Liver (tissue), 9 donors: ENCODE data around the gene MYCBPAP. TPM values are rescaled to one million over a fixed set of nuclear protein-coding genes. Genes with fewer than 3 reads are reported as not detected.

ENCODE experiments used
- DNase-seq: peaks from one replicate; pipeline ENCODE4 v3.0.0-alpha.2; 2017; ENCODE audit warnings: low spot score
- H3K27ac ChIP-seq, 2 donors: one replicate each; pipeline ENCODE4 v1.7.0; 2013; ENCODE audit warnings: inconsistent platforms in 2 of 2, low read length in 2 of 2, control low read depth in 1 of 2, low read depth in 1 of 2, mild to moderate bottlenecking in 1 of 2
- H3K27me3 ChIP-seq, 4 donors: one replicate each; pipeline versions ENCODE4 v1.6.1 to v1.7.0; 2013; ENCODE audit warnings: low read length in 3 of 4, inconsistent platforms in 1 of 4, mild to moderate bottlenecking in 1 of 4, moderate library complexity in 1 of 4; ENCODE audit not compliant: control insufficient read depth in 4 of 4, insufficient read depth in 4 of 4
- H3K36me3 ChIP-seq, 4 donors: one replicate each; pipeline versions ENCODE4 v1.6.1 to v1.7.0; 2013; ENCODE audit warnings: low read length in 3 of 4, mild to moderate bottlenecking in 3 of 4, low read depth in 1 of 4, moderate library complexity in 1 of 4; ENCODE audit not compliant: control insufficient read depth in 4 of 4, insufficient read depth in 3 of 4
- H3K4me1 ChIP-seq, 4 donors: one replicate each; pipeline versions ENCODE4 v1.6.1 to v1.7.0; 2013; ENCODE audit warnings: low read length in 3 of 4, mild to moderate bottlenecking in 3 of 4, moderate library complexity in 1 of 4; ENCODE audit not compliant: control insufficient read depth in 4 of 4, insufficient read depth in 4 of 4
- H3K4me3 ChIP-seq, 3 donors: one replicate each; pipeline versions ENCODE4 v1.6.1 to v1.7.0; 2013; ENCODE audit warnings: low read length in 3 of 3, control low read depth in 1 of 3, low read depth in 1 of 3, mild to moderate bottlenecking in 1 of 3
- H3K9ac ChIP-seq, 2 donors: one replicate each; pipeline ENCODE4 v1.7.0; 2013; ENCODE audit warnings: low read length in 2 of 2, mild to moderate bottlenecking in 2 of 2, moderate library complexity in 2 of 2, control low read depth in 1 of 2, low read depth in 1 of 2
- H3K9me3 ChIP-seq, 4 donors: one replicate each; pipeline versions ENCODE4 v1.6.1 to v1.7.0; 2013; ENCODE audit warnings: low read length in 3 of 4; ENCODE audit not compliant: control insufficient read depth in 4 of 4
- ATF3 ChIP-seq: IDR thresholded peaks from 2 replicates; pipeline ENCODE4 v1.6.1; 2016; ENCODE audit warnings: antibody characterized with exemption
- EGR1 ChIP-seq, 2 donors: IDR thresholded peaks; 2 replicates each; pipeline ENCODE4 v1.6.1; 2016 to 2018; ENCODE audit warnings: antibody characterized with exemption in 2 of 2, low read depth in 2 of 2
- FOXA2 ChIP-seq: IDR thresholded peaks from 2 replicates; pipeline ENCODE4 v1.6.1; 2016; ENCODE audit warnings: antibody characterized with exemption
- GABPA ChIP-seq, 2 donors: IDR thresholded peaks in 1 of 2; conservative IDR thresholded peaks in 1 of 2; 2 replicates each; pipeline ENCODE4 v1.6.1; 2016; ENCODE audit warnings: antibody characterized with exemption in 2 of 2, mild to moderate bottlenecking in 1 of 2, moderate library complexity in 1 of 2
- HNF4A ChIP-seq, 2 donors: conservative IDR thresholded peaks; 2 replicates each; pipeline ENCODE4 v1.6.1; 2016; ENCODE audit warnings: antibody characterized with exemption in 2 of 2, mild to moderate bottlenecking in 2 of 2
- JUND ChIP-seq, 2 donors: IDR thresholded peaks; 2 replicates each; pipeline ENCODE4 v1.6.1; 2016; ENCODE audit warnings: antibody characterized with exemption in 2 of 2
- NR2F2 ChIP-seq: IDR thresholded peaks from 2 replicates; pipeline ENCODE4 v1.6.1; 2016; ENCODE audit warnings: antibody characterized with exemption
- RAD21 ChIP-seq, 2 donors: IDR thresholded peaks; 2 replicates each; pipeline ENCODE4 v1.6.1; 2016; ENCODE audit warnings: antibody characterized with exemption in 2 of 2, mild to moderate bottlenecking in 2 of 2
- REST ChIP-seq: IDR thresholded peaks from 2 replicates; pipeline ENCODE4 v1.6.1; 2016; ENCODE audit warnings: antibody characterized with exemption, mild to moderate bottlenecking
- RXRA ChIP-seq, 2 donors: IDR thresholded peaks; 2 replicates each; pipeline ENCODE4 v1.6.1; 2017 to 2018; ENCODE audit warnings: antibody characterized with exemption in 2 of 2, mild to moderate bottlenecking in 1 of 2
- SP1 ChIP-seq: IDR thresholded peaks from 2 replicates; pipeline ENCODE4 v1.6.1; 2018; ENCODE audit warnings: antibody characterized with exemption, mild to moderate bottlenecking
- TAF1 ChIP-seq: conservative IDR thresholded peaks from 2 replicates; pipeline ENCODE4 v1.6.1; 2016; ENCODE audit warnings: antibody characterized with exemption, mild to moderate bottlenecking
- YY1 ChIP-seq: IDR thresholded peaks from 2 replicates; pipeline ENCODE4 v1.6.1; 2016; ENCODE audit warnings: antibody characterized with exemption, mild to moderate bottlenecking
- ZBTB33 ChIP-seq: IDR thresholded peaks from 2 replicates; pipeline ENCODE4 v1.6.1; 2016; ENCODE audit warnings: antibody characterized with exemption
- WGBS: extraction: QIAGEN DNeasy Blood & Tissue Kit; methylation state at CpG from one replicate; pipeline ENCODE4 v1.1.7; 2013; 5-methylcytosine and 5-hydroxymethylcytosine counted together
- polyA plus RNA-seq, 2 donors: library from polyadenylated mRNA; stranded (reverse) in 1 of 2; unstranded in 1 of 2; fragments of 200-250 nt in 1 of 2; fragments of >200 nt in 1 of 2; fragmentation: Nextera tagmentation in 1 of 2; extraction: Ambion mirVana in 1 of 2; gene quantifications; one replicate each; pipeline versions ENCODE4 v1.2.1 to v1.2.3, GENCODE V29; 2013 to 2015
- total RNA-seq, 2 donors: library from RNA; depleted of rRNA; stranded (reverse); fragments of >200 nt; gene quantifications; one replicate each; pipeline ENCODE4 v1.2.3, GENCODE V29; 2014
- TF ChIP-seq, protein P1 (sequence below): fragments of 150-350 bp; IDR thresholded peaks from 2 replicates; pipeline ENCODE4 v1.5.1; 2017; ENCODE audit warnings: improper control_type of control experiment, low read depth, low read length; ENCODE audit not compliant: missing input control
- TF ChIP-seq, protein P2 (sequence below): IDR thresholded peaks from 2 replicates; pipeline ENCODE4 v1.6.1; 2016; ENCODE audit warnings: antibody characterized with exemption
- donor health status: healthy.
- donor health status: healthy.
- donor health status: healthy.
- donor health status: healthy.
- donor health status: healthy.

Gene MYCBPAP
- total and polyA plus RNA-seq, 4 donors = 0.23 to 0.25 TPM; not detected in 2

DNA sequence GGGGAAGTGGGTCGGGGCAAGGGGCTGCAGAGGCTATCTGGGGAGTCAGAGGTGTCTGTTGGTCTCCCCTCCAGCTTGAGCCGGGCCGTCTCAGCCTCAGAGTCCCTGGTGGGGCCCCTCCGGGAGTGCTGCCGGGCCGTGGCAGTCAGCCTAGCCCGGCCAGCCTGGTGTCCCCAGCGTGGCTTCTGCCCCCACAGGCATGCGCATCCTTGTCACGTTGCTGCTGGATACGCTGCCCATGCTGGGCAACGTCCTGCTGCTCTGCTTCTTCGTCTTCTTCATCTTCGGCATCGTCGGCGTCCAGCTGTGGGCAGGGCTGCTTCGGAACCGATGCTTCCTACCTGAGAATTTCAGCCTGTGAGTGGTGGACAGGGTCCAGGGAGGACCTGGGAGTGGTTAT is 63.4 kb downstream of the MYCBPAP start:
- Histone ChIP-seq H3K4me1 (no peaks in the 10 kb centered on the region), H3K27ac (no peak overlapping the region)
- no peak for TF ChIP-seq YY1
- no peak for TF ChIP-seq HNF4A (conservative IDR thresholded peaks at IDR 0.05)
- TF ChIP-seq, protein P1, sequence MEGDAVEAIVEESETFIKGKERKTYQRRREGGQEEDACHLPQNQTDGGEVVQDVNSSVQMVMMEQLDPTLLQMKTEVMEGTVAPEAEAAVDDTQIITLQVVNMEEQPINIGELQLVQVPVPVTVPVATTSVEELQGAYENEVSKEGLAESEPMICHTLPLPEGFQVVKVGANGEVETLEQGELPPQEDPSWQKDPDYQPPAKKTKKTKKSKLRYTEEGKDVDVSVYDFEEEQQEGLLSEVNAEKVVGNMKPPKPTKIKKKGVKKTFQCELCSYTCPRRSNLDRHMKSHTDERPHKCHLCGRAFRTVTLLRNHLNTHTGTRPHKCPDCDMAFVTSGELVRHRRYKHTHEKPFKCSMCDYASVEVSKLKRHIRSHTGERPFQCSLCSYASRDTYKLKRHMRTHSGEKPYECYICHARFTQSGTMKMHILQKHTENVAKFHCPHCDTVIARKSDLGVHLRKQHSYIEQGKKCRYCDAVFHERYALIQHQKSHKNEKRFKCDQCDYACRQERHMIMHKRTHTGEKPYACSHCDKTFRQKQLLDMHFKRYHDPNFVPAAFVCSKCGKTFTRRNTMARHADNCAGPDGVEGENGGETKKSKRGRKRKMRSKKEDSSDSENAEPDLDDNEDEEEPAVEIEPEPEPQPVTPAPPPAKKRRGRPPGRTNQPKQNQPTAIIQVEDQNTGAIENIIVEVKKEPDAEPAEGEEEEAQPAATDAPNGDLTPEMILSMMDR = no peak
- TF ChIP-seq RXRA (IDR thresholded peaks at IDR 0.05) = no peak
- no peak for TF ChIP-seq SP1
- TF ChIP-seq ATF3 = no peak
- TF ChIP-seq JUND (IDR thresholded peaks at IDR 0.05) = no peak
- no peak for TF ChIP-seq TAF1
- TF ChIP-seq, protein P2, sequence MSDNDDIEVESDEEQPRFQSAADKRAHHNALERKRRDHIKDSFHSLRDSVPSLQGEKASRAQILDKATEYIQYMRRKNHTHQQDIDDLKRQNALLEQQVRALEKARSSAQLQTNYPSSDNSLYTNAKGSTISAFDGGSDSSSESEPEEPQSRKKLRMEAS = no peak
- no peak for TF ChIP-seq ZBTB33
- no peak for TF ChIP-seq GABPA (IDR thresholded peaks at IDR 0.05 in 1 of 2, conservative IDR thresholded peaks at IDR 0.05 in 1 of 2)
- no peak for TF ChIP-seq REST

GRCh38 chr17:50572541-50572940 is 64.3 kb downstream of the MYCBPAP start:
- no peaks in the 10 kb centered on the region for H3K9me3 ChIP-seq
- no peak for DNase-seq
- TF ChIP-seq NR2F2 (no peak), REST (no peak), RXRA (IDR thresholded peaks at IDR 0.05) (no peak), GABPA (IDR thresholded peaks at IDR 0.05 in 1 of 2, conservative IDR thresholded peaks at IDR 0.05 in 1 of 2) (no peak), YY1 (no peak), FOXA2 (no peak), RAD21 (IDR thresholded peaks at IDR 0.05) (no peak), EGR1 (IDR thresholded peaks at IDR 0.05; ENCODE audit: low read depth in 2 of 2) (no peak)
- H3K27me3 ChIP-seq = no peaks in the 10 kb centered on the region
- H3K4me3 ChIP-seq = no peak overlapping the region
- H3K36me3 ChIP-seq = no peaks in the 10 kb centered on the region
- H3K27ac ChIP-seq = no peak overlapping the region
- no peaks in the 10 kb centered on the region for H3K4me1 ChIP-seq
- WGBS = 95% methylated on average over 20 of the region's 20 CpGs
- no peak overlapping the region for H3K9ac ChIP-seq

More for the DNA sequence above, 63.4 kb downstream of the MYCBPAP start:
- no peaks in the 10 kb centered on the region for H3K27me3 ChIP-seq
- no peak overlapping the region for H3K9ac ChIP-seq
- H3K4me3 ChIP-seq = no peak overlapping the region
- 83% methylated on average over 19 of the region's 19 CpGs for WGBS
- no peak for DNase-seq
- H3K36me3 ChIP-seq = no peaks in the 10 kb centered on the region
- H3K9me3 ChIP-seq = no peaks in the 10 kb centered on the region
